ENCODE measurements around the gene EYA4.

Gene EYA4

GRCh38 chr6:133466680-133467079 is 225.5 kb downstream of the EYA4 start:
- DNase-seq = no peak

GRCh38 chr6:133467231-133467981 is 226.2 kb downstream of the EYA4 start:
- DNase-seq = no peak

GRCh38 chr6:133467982-133468380 is 226.8 kb downstream of the EYA4 start:
- no peak for DNase-seq

GRCh38 chr6:133468591-133468990 is 227.4 kb downstream of the EYA4 start:
- DNase-seq = no peak

GRCh38 chr6:133474516-133474915 is 233.4 kb downstream of the EYA4 start:
- no peak for DNase-seq

GRCh38 chr6:133478673-133479072 is 237.5 kb downstream of the EYA4 start:
- no peak for DNase-seq

GRCh38 chr6:133487174-133487573 is 246.0 kb downstream of the EYA4 start:
- no peak for DNase-seq

GRCh38 chr6:133495205-133495903 is 254.2 kb downstream of the EYA4 start:
- no peak for DNase-seq

GRCh38 chr6:133499662-133500061 is 258.5 kb downstream of the EYA4 start:
- DNase-seq = no peak

GRCh38 chr6:133501675-133502270 is 260.6 kb downstream of the EYA4 start:
- DNase-seq = no peak

GRCh38 chr6:133502441-133503335 is 261.5 kb downstream of the EYA4 start:
- DNase-seq = no peak

- no peak for DNase-seq
These were observed 262.2 kb downstream of the EYA4 start for GRCh38 chr6:133503336-133503729.

GRCh38 chr6:133504158-133504557 is 263.0 kb downstream of the EYA4 start:
- DNase-seq = no peak

- DNase-seq = no peak
These were observed 263.6 kb downstream of the EYA4 start for GRCh38 chr6:133504761-133505160.

- no peak for DNase-seq
These were observed 264.5 kb downstream of the EYA4 start for GRCh38 chr6:133505681-133506080.

- DNase-seq = peak; percentile 51
These were observed 271.4 kb downstream of the EYA4 start for GRCh38 chr6:133512410-133513016.

- DNase-seq = no peak
These were observed 282.7 kb downstream of the EYA4 start for GRCh38 chr6:133523816-133524215.

- DNase-seq = no peak
These were observed 285.3 kb downstream of the EYA4 start for GRCh38 chr6:133526436-133526835.

GRCh38 chr6:133528566-133528965 is 287.4 kb downstream of the EYA4 start:
- DNase-seq = no peak

- no peak for DNase-seq
These were observed 291.8 kb downstream of the EYA4 start for GRCh38 chr6:133532908-133533307.

- DNase-seq = no peak
These were observed 298.5 kb downstream of the EYA4 start for GRCh38 chr6:133539502-133540259.

- no peak for DNase-seq
These were observed 299.2 kb downstream of the EYA4 start for GRCh38 chr6:133540361-133540760.

Measured in hematopoietic multipotent progenitor cell treated with erythropoietin and hydrocortisone succinate and interleukin-3 and kit ligand, for 8 days (in vitro differentiated cells).